ENCODE results near the gene DHX9. TPM values are rescaled to one million over a fixed set of nuclear protein-coding genes. Genes with fewer than 3 reads are reported as not detected.

DHX9 gene
- total RNA-seq, 1 experiment from 2014 or later = 220 TPM

GRCh38 chr1:182927693-182928433, 88.7 kb downstream of the DHX9 start:
- Histone ChIP-seq H3K36me3 (ENCODE audit: control insufficient read depth in 1 of 2, insufficient read depth in 2 of 2, low read length in 2 of 2) (no peaks in the 10 kb centered on the region), H3K27ac (ENCODE audit: low read depth, low read length) (no peak overlapping the region), H3K79me2 (ENCODE audit: insufficient read depth, low read length) (no peaks in the 10 kb centered on the region), H3K9me3 (ENCODE audit: control insufficient read depth in 1 of 2, insufficient read depth in 1 of 2, low read depth in 1 of 2, low read length in 2 of 2) (no peaks in the 10 kb centered on the region; a peak in 1 of 4 replicates), H2AFZ (ENCODE audit: low read depth, low read length, poor library complexity, severe bottlenecking) (no peak overlapping the region), H3K4me2 (ENCODE audit: low read length) (no peak overlapping the region), H3K9me2 (ENCODE audit: insufficient read depth) (no peaks in the 10 kb centered on the region), H3K4me1 (ENCODE audit: control insufficient read depth in 1 of 2, insufficient read depth in 2 of 2, low read length in 2 of 2) (no peaks in the 10 kb centered on the region), H4K20me1 (ENCODE audit: insufficient read depth) (no peaks in the 10 kb centered on the region), H3K27me3 (ENCODE audit: insufficient read depth, low read length) (no peaks in the 10 kb centered on the region), H3K9ac (ENCODE audit: low read length) (no peak overlapping the region), H3K4me3 (replicated peaks in 1 of 2; ENCODE audit: low read depth in 1 of 2, low read length in 2 of 2) (no peak overlapping the region)
- DNase-seq (ENCODE audit: low read depth, low spot score) (no peak), ATAC-seq (no peak)
- RAD21 ChIA-PET (ENCODE audit: low non-redundant PET in 1 of 2, low total read pairs in 2 of 2, uncharacterized antibody in 2 of 2, unreplicated experiment in 2 of 2) = no interaction called here
- POLR2A ChIA-PET = no interaction called here
- intact Hi-C loops (cut with micrococcal nuclease) = no loop called here
- no TSS peak for BruUV-seq (replicated peaks)
- CTCF ChIA-PET = interaction anchor here (0.6 kb wide), 1 partner anchor 797 kb away, joined by 3 read pairs; no protein-coding TSS in a partner anchor
- TF ChIP-seq RAD21 (IDR thresholded peaks at IDR 0.05; ENCODE audit: low read depth) (no peak), ZNF274 (IDR thresholded peaks at IDR 0.05; ENCODE audit: low read depth, low read length) (no peak), SIN3A (IDR thresholded peaks at IDR 0.05; ENCODE audit: low read depth) (no peak), CTCF (IDR thresholded peaks at IDR 0.05 in 2 of 3, conservative IDR thresholded peaks at IDR 0.05 in 1 of 3; ENCODE audit: borderline replicate concordance in 1 of 3, insufficient read depth in 1 of 3, low read depth in 2 of 3, low read length in 2 of 3) (no peak), ZBTB33 (IDR thresholded peaks at IDR 0.05; ENCODE audit: extremely low read depth, insufficient replicate concordance, low read length) (no peak), EGR1 (IDR thresholded peaks at IDR 0.05; ENCODE audit: low read depth) (no peak), POLR2A (IDR thresholded peaks at IDR 0.05; ENCODE audit: borderline replicate concordance, extremely low read depth, insufficient read depth, insufficient read length) (no peak), YY1 (IDR thresholded peaks at IDR 0.05; ENCODE audit: extremely low read depth, insufficient replicate concordance, low read depth, low read length) (no peak), ATF3 (IDR thresholded peaks at IDR 0.05) (no peak), SP1 (IDR thresholded peaks at IDR 0.05; ENCODE audit: low read depth) (no peak), CEBPB (IDR thresholded peaks at IDR 0.05; ENCODE audit: low read depth) (no peak), CBX3 (IDR thresholded peaks at IDR 0.05; ENCODE audit: low read depth) (no peak), ELF1 (IDR thresholded peaks at IDR 0.05; ENCODE audit: borderline replicate concordance, low read depth) (no peak), TCF7L2 (IDR thresholded peaks at IDR 0.05; ENCODE audit: borderline replicate concordance, extremely low read depth, insufficient read depth, insufficient read length) (no peak), MAX (IDR thresholded peaks at IDR 0.05) (no peak), EZH2phosphoT487 (IDR thresholded peaks at IDR 0.05; ENCODE audit: borderline replicate concordance) (no peak)

All from HCT116 (cell line).